Measurements from ENCODE around the gene OMP. TPM values are rescaled to one million over a fixed set of nuclear protein-coding genes. Genes with fewer than 3 reads are reported as not detected.

OMP gene
- total RNA-seq, 1 experiment from 2014 or later = 1.4 TPM

GRCh38 chr11:77110836-77111235 lies 8.2 kb downstream of the OMP start:
- H4K20me1 ChIP-seq (ENCODE audit: insufficient read depth) = no peaks in the 10 kb centered on the region
- H3K27me3 ChIP-seq (ENCODE audit: insufficient read depth, low read depth) = no peaks in the 10 kb centered on the region
- H3K4me3 ChIP-seq = no peak overlapping the region
- ChIA-PET POLR2A (ENCODE audit: unreplicated experiment) (interaction anchor here (0.6 kb wide), 1 partner anchor 729 kb away, joined by 4 read pairs; no protein-coding TSS in a partner anchor), CTCF (interaction anchor here (0.7 to 0.8 kb wide), 2 partner anchors 20 to 810 kb away, joined by 3 read pairs; no protein-coding TSS in a partner anchor)
- H3K36me3 ChIP-seq (ENCODE audit: low read depth) = no peaks in the 10 kb centered on the region
- H3F3A ChIP-seq (ENCODE audit: insufficient read depth, low read depth) = no peaks in the 10 kb centered on the region
- no peaks in the 10 kb centered on the region for H3K9me3 ChIP-seq (ENCODE audit: insufficient read depth, low read depth)
- H3K4me1 ChIP-seq (replicated peaks; ENCODE audit: insufficient read depth) = peaks cover 27% of the 10 kb centered on the region
- no peak for DNase-seq
- BruUV-seq (replicated peaks) = no TSS peak
- intact Hi-C loops (cut with micrococcal nuclease; ENCODE audit: unreplicated experiment) = loop anchor here (5.0 kb wide), 1 partner anchor 189 kb away; no protein-coding TSS in a partner anchor
- H2AFZ ChIP-seq = no peak overlapping the region
- H3K4me2 ChIP-seq = no peak overlapping the region
- TF ChIP-seq EZH2 (IDR thresholded peaks at IDR 0.05; ENCODE audit: low read depth) (no peak), CTCF (conservative IDR thresholded peaks at IDR 0.05) (no peak)
- no peak overlapping the region for H3K27ac ChIP-seq
- no peaks in the 10 kb centered on the region for H3K79me2 ChIP-seq (ENCODE audit: low read depth)
- no peaks in the 10 kb centered on the region for H3K9me2 ChIP-seq (ENCODE audit: insufficient read depth)

- no peak overlapping the region for H3K4me3 ChIP-seq
- no peaks in the 10 kb centered on the region for H3K9me3 ChIP-seq (ENCODE audit: insufficient read depth, low read depth)
- no peaks in the 10 kb centered on the region for H3K27me3 ChIP-seq (ENCODE audit: insufficient read depth, low read depth)
- no peak overlapping the region for H3K4me2 ChIP-seq
- H3K9me2 ChIP-seq (ENCODE audit: insufficient read depth) = no peaks in the 10 kb centered on the region
- intact Hi-C loops (cut with micrococcal nuclease; ENCODE audit: unreplicated experiment) = loop anchor here (5.0 kb wide), 1 partner anchor 189 kb away; no protein-coding TSS in a partner anchor
- no peaks in the 10 kb centered on the region for H3K36me3 ChIP-seq (ENCODE audit: low read depth)
- ChIA-PET CTCF (interaction anchor here (0.7 to 1.1 kb wide), 3 partner anchors 20 to 809 kb away, joined by 3 to 4 read pairs (median 3); no protein-coding TSS in a partner anchor), POLR2A (ENCODE audit: unreplicated experiment) (interaction anchor here (0.6 kb wide), 1 partner anchor 730 kb away, joined by 4 read pairs; no protein-coding TSS in a partner anchor)
- H4K20me1 ChIP-seq (ENCODE audit: insufficient read depth) = no peaks in the 10 kb centered on the region
- DNase-seq = no peak
- no peaks in the 10 kb centered on the region for H3K79me2 ChIP-seq (ENCODE audit: low read depth)
- H3K4me1 ChIP-seq (replicated peaks; ENCODE audit: insufficient read depth) = peaks cover 22% of the 10 kb centered on the region
- no TSS peak for BruUV-seq (replicated peaks)
- H3F3A ChIP-seq (ENCODE audit: insufficient read depth, low read depth) = no peaks in the 10 kb centered on the region
- no peak overlapping the region for H2AFZ ChIP-seq
- no peak for TF ChIP-seq CTCF (conservative IDR thresholded peaks at IDR 0.05)
- TF ChIP-seq EZH2 (IDR thresholded peaks at IDR 0.05; ENCODE audit: low read depth) = no peak
- H3K27ac ChIP-seq = no peak overlapping the region
Observed at GRCh38 chr11:77111277-77111676, 8.6 kb downstream of the OMP start.

GRCh38 chr11:77111946-77112345 lies 9.3 kb downstream of the OMP start:
- BruUV-seq (replicated peaks) = no TSS peak
- H3K4me2 ChIP-seq = no peak overlapping the region
- H3K27ac ChIP-seq = no peak overlapping the region
- intact Hi-C loops (cut with micrococcal nuclease; ENCODE audit: unreplicated experiment) = loop anchor here (5.0 kb wide), 1 partner anchor 190 kb away; no protein-coding TSS in a partner anchor
- no peak for DNase-seq
- no peaks in the 10 kb centered on the region for H4K20me1 ChIP-seq (ENCODE audit: insufficient read depth)
- no peaks in the 10 kb centered on the region for H3K36me3 ChIP-seq (ENCODE audit: low read depth)
- no peaks in the 10 kb centered on the region for H3K79me2 ChIP-seq (ENCODE audit: low read depth)
- no peak overlapping the region for H2AFZ ChIP-seq
- H3K4me3 ChIP-seq = no peak overlapping the region
- TF ChIP-seq CTCF (conservative IDR thresholded peaks at IDR 0.05) = no peak
- TF ChIP-seq EZH2 (IDR thresholded peaks at IDR 0.05; ENCODE audit: low read depth) = no peak
- ChIA-PET POLR2A (ENCODE audit: unreplicated experiment) (no interaction called here), CTCF (interaction anchor here (0.7 to 1.1 kb wide), 2 partner anchors 20 to 64 kb away, joined by 4 to 5 read pairs; no protein-coding TSS in a partner anchor)
- no peaks in the 10 kb centered on the region for H3K9me2 ChIP-seq (ENCODE audit: insufficient read depth)
- no peaks in the 10 kb centered on the region for H3K27me3 ChIP-seq (ENCODE audit: insufficient read depth, low read depth)
- no peaks in the 10 kb centered on the region for H3K9me3 ChIP-seq (ENCODE audit: insufficient read depth, low read depth)
- H3K4me1 ChIP-seq (replicated peaks; ENCODE audit: insufficient read depth) = peaks cover 17% of the 10 kb centered on the region
- H3F3A ChIP-seq (ENCODE audit: insufficient read depth, low read depth) = no peaks in the 10 kb centered on the region

All from PC-9 (cell line).